ENCODE results near the gene KRT17.
"Not testable (repeated sequence)": the region's sequence is repeated elsewhere in the genome, so short reads cannot be mapped to it uniquely, and the experiment has no call there.

Gene KRT17

DNA sequence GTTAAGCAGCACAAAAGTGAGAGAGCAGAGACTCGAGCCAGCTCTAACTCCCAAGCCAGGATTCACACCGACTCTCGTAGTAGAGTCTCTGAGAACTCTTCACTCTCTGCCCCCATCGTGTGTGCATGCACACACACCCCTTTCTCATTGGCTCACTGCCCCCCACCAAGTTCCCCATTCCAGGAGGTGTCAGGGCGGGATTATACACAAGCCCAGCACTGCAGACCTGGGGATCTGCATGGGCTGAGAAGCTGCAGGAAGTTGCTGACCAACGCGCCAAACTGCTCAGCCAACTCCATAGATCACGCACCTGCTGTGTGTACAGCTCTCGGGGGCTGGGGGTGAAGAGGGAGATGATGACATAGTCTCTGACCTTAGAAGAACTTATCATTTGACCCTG, 9.6 kb downstream of the KRT17 start:
- no CpG with 5 or more reads among the region's 9 CpGs for WGBS, 2 donors (ENCODE audit: extremely low coverage in 2 of 2, insufficient read length in 2 of 2, insufficient replicate concordance in 1 of 2)
- not testable (repeated sequence) for H4K8ac ChIP-seq (ENCODE audit: low read depth, low read length)

DNA sequence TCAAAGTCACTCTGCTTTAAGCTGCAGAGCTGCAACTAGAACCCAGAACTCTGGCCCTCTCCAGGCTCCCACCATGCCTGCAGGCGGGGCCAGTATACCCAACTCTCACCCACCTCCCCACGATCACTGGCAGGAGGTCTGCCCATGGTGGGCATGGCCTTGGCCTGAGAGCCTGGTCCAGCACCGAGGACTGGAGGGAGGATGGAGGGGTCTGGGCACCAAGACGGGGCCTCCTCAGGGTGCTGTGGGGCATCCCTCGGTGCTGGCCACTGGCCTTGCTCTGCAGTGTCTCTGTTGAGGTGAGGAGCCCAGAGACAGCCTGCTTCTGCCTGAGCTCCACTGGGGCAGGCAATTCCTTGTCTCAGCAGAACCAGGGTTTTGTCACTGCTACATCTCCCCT, 10.3 kb downstream of the KRT17 start:
- H3K23ac ChIP-seq (ENCODE audit: low read depth, low read length, poor library complexity): no peak overlapping the region
- no peak for DNase-seq (ENCODE audit: low spot score)
- H3K4me3 ChIP-seq (ENCODE audit: low read length in 2 of 2): no peak overlapping the region

More for the DNA sequence above, 9.6 kb downstream of the KRT17 start:
- not testable (repeated sequence) for DNase-seq (ENCODE audit: low spot score); H3K14ac ChIP-seq (ENCODE audit: low read length); H3K9ac ChIP-seq (ENCODE audit: low read depth, low read length, poor library complexity); H2BK15ac ChIP-seq (ENCODE audit: low read length); H2BK120ac ChIP-seq (ENCODE audit: low read depth, low read length); H3K23ac ChIP-seq (ENCODE audit: low read depth, low read length, poor library complexity); H3K79me1 ChIP-seq (ENCODE audit: low read depth, low read length); H2BK12ac ChIP-seq (ENCODE audit: low read length); H3K4me3 ChIP-seq (ENCODE audit: low read length in 2 of 2); H3K27me3 ChIP-seq (ENCODE audit: control insufficient read depth in 3 of 3, insufficient read depth in 3 of 3, low read depth in 1 of 3, low read length in 3 of 3); H4K91ac ChIP-seq (ENCODE audit: low read depth, low read length, poor library complexity); H3K9me3 ChIP-seq (replicated peaks in 1 of 2; ENCODE audit: control insufficient read depth in 2 of 2, insufficient read depth in 1 of 2, low read depth in 1 of 2, low read length in 2 of 2); H3K27ac ChIP-seq (replicated peaks; ENCODE audit: low read length); H2AFZ ChIP-seq (ENCODE audit: low read length); H2BK5ac ChIP-seq (ENCODE audit: low read length); H3K4ac ChIP-seq (ENCODE audit: low read length); H3K4me2 ChIP-seq (ENCODE audit: insufficient read depth, low read length, poor library complexity, severe bottlenecking); H3K18ac ChIP-seq (ENCODE audit: low read length); H3K36me3 ChIP-seq (replicated peaks in 1 of 2; ENCODE audit: control insufficient read depth in 2 of 2, insufficient read depth in 2 of 2, low read length in 2 of 2)
- Histone ChIP-seq H2AK5ac (ENCODE audit: low read depth, low read length) (peak overlapping the region; percentile 26), H3K4me1 (ENCODE audit: control insufficient read depth in 2 of 2, insufficient read depth in 1 of 2, low read depth in 1 of 2, low read length in 2 of 2) (peaks cover 0 to 11% of the 10 kb centered on the region in 2 donors)

DNA sequence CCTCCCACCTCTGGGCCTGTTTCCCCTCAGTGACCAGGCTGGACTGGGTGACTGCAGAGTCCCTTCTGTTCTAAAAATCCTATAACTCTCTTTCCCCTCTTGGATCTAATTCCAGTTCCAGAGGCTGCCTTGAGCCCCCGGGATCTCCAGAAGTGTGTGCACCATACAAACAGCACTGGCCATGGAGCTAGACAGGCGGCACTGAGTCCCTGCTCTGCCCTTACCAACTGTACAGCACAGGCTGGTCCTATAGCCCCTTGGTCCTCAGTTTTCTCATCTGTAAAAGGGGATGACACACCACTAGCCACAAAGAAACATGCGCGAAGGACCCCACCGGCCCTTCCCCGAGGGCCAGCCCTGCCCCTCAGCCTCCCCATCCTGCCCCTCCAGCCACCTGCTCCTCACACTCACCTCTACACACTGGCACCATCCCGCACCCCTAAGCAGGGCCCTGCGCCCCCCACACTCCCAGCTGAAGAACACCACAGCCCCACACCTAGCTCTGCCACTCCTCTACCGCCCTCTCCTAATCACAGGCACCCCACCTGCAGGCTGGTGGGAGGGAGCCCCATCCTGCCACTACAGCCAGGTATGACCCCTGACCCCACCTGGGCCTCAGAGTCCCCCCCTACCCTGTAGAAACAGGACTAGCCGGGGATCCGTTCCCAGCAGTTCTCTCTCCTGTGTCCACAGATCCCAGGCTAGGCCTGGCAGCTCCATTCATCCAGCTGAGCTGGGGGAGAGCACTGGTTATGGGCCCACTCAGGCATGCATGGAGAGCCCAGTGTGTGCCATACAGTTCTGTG, 10.9 kb downstream of the KRT17 start:
- Histone ChIP-seq H3K9me3 (replicated peaks in 1 of 2; ENCODE audit: control insufficient read depth in 2 of 2, insufficient read depth in 1 of 2, low read depth in 1 of 2, low read length in 2 of 2) (no peaks in the 10 kb centered on the region), H3K79me1 (ENCODE audit: low read depth, low read length) (no peaks in the 10 kb centered on the region), H3K14ac (ENCODE audit: low read length) (no peak overlapping the region), H3K4me1 (ENCODE audit: control insufficient read depth in 2 of 2, insufficient read depth in 1 of 2, low read depth in 1 of 2, low read length in 2 of 2) (peaks cover 0 to 6% of the 10 kb centered on the region in 2 donors), H3K23ac (ENCODE audit: low read depth, low read length, poor library complexity) (no peak overlapping the region), H2AK5ac (ENCODE audit: low read depth, low read length) (peak overlapping the region; percentile 70), H3K4me2 (ENCODE audit: insufficient read depth, low read length, poor library complexity, severe bottlenecking) (no peak overlapping the region), H2AFZ (ENCODE audit: low read length) (no peak overlapping the region), H2BK5ac (ENCODE audit: low read length) (peak overlapping the region; percentile 24), H2BK120ac (ENCODE audit: low read depth, low read length) (no peak overlapping the region), H3K4ac (ENCODE audit: low read length) (no peak overlapping the region), H4K8ac (ENCODE audit: low read depth, low read length) (no peak overlapping the region), H3K9ac (ENCODE audit: low read depth, low read length, poor library complexity) (no peak overlapping the region), H4K91ac (ENCODE audit: low read depth, low read length, poor library complexity) (no peak overlapping the region), H2BK15ac (ENCODE audit: low read length) (peak overlapping the region; percentile 38), H3K18ac (ENCODE audit: low read length) (peak overlapping the region; percentile 38), H3K27ac (replicated peaks; ENCODE audit: low read length) (no peak overlapping the region), H2BK12ac (ENCODE audit: low read length) (no peak overlapping the region), H3K27me3 (ENCODE audit: control insufficient read depth in 3 of 3, insufficient read depth in 3 of 3, low read depth in 1 of 3, low read length in 3 of 3) (no peaks in the 10 kb centered on the region), H3K4me3 (ENCODE audit: low read length in 2 of 2) (no peak overlapping the region), H3K36me3 (replicated peaks in 1 of 2; ENCODE audit: control insufficient read depth in 2 of 2, insufficient read depth in 2 of 2, low read length in 2 of 2) (no peaks in the 10 kb centered on the region)
- no CpG with 5 or more reads among the region's 11 CpGs for WGBS, 2 donors (ENCODE audit: extremely low coverage in 2 of 2, insufficient read length in 2 of 2, insufficient replicate concordance in 1 of 2)
- DNase-seq (ENCODE audit: low spot score): no peak

More for the DNA sequence above, 10.3 kb downstream of the KRT17 start:
- no peak overlapping the region for H2AFZ ChIP-seq (ENCODE audit: low read length)
- H2AK5ac ChIP-seq (ENCODE audit: low read depth, low read length): no peak overlapping the region
- no peaks in the 10 kb centered on the region for H3K79me1 ChIP-seq (ENCODE audit: low read depth, low read length)
- no peak overlapping the region for H3K9ac ChIP-seq (ENCODE audit: low read depth, low read length, poor library complexity)
- peak overlapping the region; percentile 28 for H3K18ac ChIP-seq (ENCODE audit: low read length)
- H3K14ac ChIP-seq (ENCODE audit: low read length): peak overlapping the region; percentile 82
- H3K36me3 ChIP-seq (replicated peaks in 1 of 2; ENCODE audit: control insufficient read depth in 2 of 2, insufficient read depth in 2 of 2, low read length in 2 of 2): no peaks in the 10 kb centered on the region
- H4K8ac ChIP-seq (ENCODE audit: low read depth, low read length): no peak overlapping the region
- no CpG with 5 or more reads among the region's 5 CpGs for WGBS, 2 donors (ENCODE audit: extremely low coverage in 2 of 2, insufficient read length in 2 of 2, insufficient replicate concordance in 1 of 2)
- no peaks in the 10 kb centered on the region for H3K9me3 ChIP-seq (replicated peaks in 1 of 2; ENCODE audit: control insufficient read depth in 2 of 2, insufficient read depth in 1 of 2, low read depth in 1 of 2, low read length in 2 of 2)
- H4K91ac ChIP-seq (ENCODE audit: low read depth, low read length, poor library complexity): no peak overlapping the region
- no peak overlapping the region for H3K4ac ChIP-seq (ENCODE audit: low read length)
- no peak overlapping the region for H2BK120ac ChIP-seq (ENCODE audit: low read depth, low read length)
- H2BK12ac ChIP-seq (ENCODE audit: low read length): no peak overlapping the region
- no peak overlapping the region for H3K4me2 ChIP-seq (ENCODE audit: insufficient read depth, low read length, poor library complexity, severe bottlenecking)
- peaks cover 0 to 8% of the 10 kb centered on the region in 2 donors for H3K4me1 ChIP-seq (ENCODE audit: control insufficient read depth in 2 of 2, insufficient read depth in 1 of 2, low read depth in 1 of 2, low read length in 2 of 2)
- no peak overlapping the region for H2BK5ac ChIP-seq (ENCODE audit: low read length)
- no peaks in the 10 kb centered on the region for H3K27me3 ChIP-seq (ENCODE audit: control insufficient read depth in 3 of 3, insufficient read depth in 3 of 3, low read depth in 1 of 3, low read length in 3 of 3)
- peak overlapping the region; percentile 38 for H2BK15ac ChIP-seq (ENCODE audit: low read length)
- no peak overlapping the region for H3K27ac ChIP-seq (replicated peaks; ENCODE audit: low read length)

DNA sequence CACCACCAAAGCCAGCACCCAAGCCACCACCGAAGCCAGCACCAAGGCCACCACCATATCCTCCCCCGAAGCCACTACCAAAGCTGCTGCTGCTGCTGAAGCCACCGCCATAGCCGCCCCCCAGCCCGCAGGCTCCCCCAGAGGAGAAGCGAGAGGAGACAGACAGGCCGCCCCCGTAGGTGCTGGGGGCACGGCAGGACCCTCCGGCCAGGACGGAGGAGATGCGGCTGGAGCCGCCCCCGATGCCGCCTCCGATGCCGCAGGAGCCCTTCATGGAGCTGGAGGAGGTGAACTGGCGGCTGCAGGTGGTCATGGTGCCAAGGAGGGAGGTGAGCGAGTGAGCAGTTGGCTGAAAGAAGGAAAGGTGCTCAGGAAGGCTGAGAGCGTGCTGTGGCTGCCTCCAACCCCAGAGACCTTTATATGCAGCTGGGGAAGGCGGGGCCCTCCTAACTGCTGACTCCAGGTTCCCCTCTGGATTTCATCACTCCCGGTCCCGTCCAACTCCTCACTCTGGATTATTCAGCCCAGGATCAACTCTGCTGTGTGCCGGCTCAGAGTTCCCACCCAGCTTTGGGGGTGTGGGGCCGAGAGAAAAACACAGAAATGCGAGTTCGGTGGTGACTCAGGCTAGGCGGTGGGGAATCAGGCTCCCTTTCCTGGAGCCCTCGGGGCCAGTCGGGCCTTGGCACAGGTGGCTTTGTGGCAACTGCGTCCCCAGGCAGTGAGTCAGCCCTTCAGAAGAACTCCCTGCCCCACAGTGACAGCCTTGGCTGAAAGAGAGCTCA, 11.8 kb downstream of the KRT17 start, which contains the start of gene KRT16:
Gene KRT16 (minus strand): TSS at position 392 of the 785 bp plus-strand sequence. CDS start 79 bp downstream, at position 313.
- not testable (repeated sequence) for H4K91ac ChIP-seq (ENCODE audit: low read depth, low read length, poor library complexity); H3K9me3 ChIP-seq (replicated peaks in 1 of 2; ENCODE audit: control insufficient read depth in 2 of 2, insufficient read depth in 1 of 2, low read depth in 1 of 2, low read length in 2 of 2); H3K9ac ChIP-seq (ENCODE audit: low read depth, low read length, poor library complexity); H2BK12ac ChIP-seq (ENCODE audit: low read length); H3K27ac ChIP-seq (replicated peaks; ENCODE audit: low read length); H3K4me1 ChIP-seq (ENCODE audit: control insufficient read depth in 2 of 2, insufficient read depth in 1 of 2, low read depth in 1 of 2, low read length in 2 of 2); H3K79me1 ChIP-seq (ENCODE audit: low read depth, low read length); H3K14ac ChIP-seq (ENCODE audit: low read length); H2BK15ac ChIP-seq (ENCODE audit: low read length); H3K27me3 ChIP-seq (ENCODE audit: control insufficient read depth in 3 of 3, insufficient read depth in 3 of 3, low read depth in 1 of 3, low read length in 3 of 3); H3K4ac ChIP-seq (ENCODE audit: low read length); H2AFZ ChIP-seq (ENCODE audit: low read length); H3K36me3 ChIP-seq (replicated peaks in 1 of 2; ENCODE audit: control insufficient read depth in 2 of 2, insufficient read depth in 2 of 2, low read length in 2 of 2); H4K8ac ChIP-seq (ENCODE audit: low read depth, low read length); H3K23ac ChIP-seq (ENCODE audit: low read depth, low read length, poor library complexity); DNase-seq (ENCODE audit: low spot score); H3K4me2 ChIP-seq (ENCODE audit: insufficient read depth, low read length, poor library complexity, severe bottlenecking); H3K4me3 ChIP-seq (ENCODE audit: low read length in 2 of 2)
- H2BK5ac ChIP-seq (ENCODE audit: low read length): peak within 1 kb of the TSS; percentile 24
- H2AK5ac ChIP-seq (ENCODE audit: low read depth, low read length): peak within 1 kb of the TSS; percentile 70
- H2BK120ac ChIP-seq (ENCODE audit: low read depth, low read length): peak within 1 kb of the TSS; percentile 61
- H3K18ac ChIP-seq (ENCODE audit: low read length): peak within 1 kb of the TSS; percentile 57
- no CpG with 5 or more reads among the region's 31 CpGs for WGBS, 2 donors (ENCODE audit: extremely low coverage in 2 of 2, insufficient read length in 2 of 2, insufficient replicate concordance in 1 of 2)
